ENCODE measurements around the gene RSRC1. TPM values are rescaled to one million over a fixed set of nuclear protein-coding genes. Genes with fewer than 3 reads are reported as not detected.
A peak's percentile ranks its signal among the peaks of the same experiment; 100 is the strongest.
"Not testable (repeated sequence)": the region's sequence is repeated elsewhere in the genome, so short reads cannot be mapped to it uniquely, and the experiment has no call there.

The RSRC1 gene
- total and polyA plus RNA-seq, 10 donors: 7.2 to 56.5 (median 33.1) TPM

- no peaks in the 10 kb centered on the region for H3K4me1 ChIP-seq
- H3K36me3 ChIP-seq: peaks cover 0 to 7% (median 0%) of the 10 kb centered on the region in 6 donors
- intact Hi-C loops (cut with DNase I; ENCODE audit: low total_unique reads): no loop called here
- no peak overlapping the region for H3K4me3 ChIP-seq
- TF ChIP-seq POLR2AphosphoS5 (IDR thresholded peaks at IDR 0.05) (no peak), CTCF (IDR thresholded peaks at IDR 0.05 in 8 of 11, conservative IDR thresholded peaks at IDR 0.05 in 3 of 11) (no peak), POLR2A (IDR thresholded peaks at IDR 0.05) (no peak)
- DNase-seq: no peak
- H3K27me3 ChIP-seq (replicated peaks in 1 of 7): no peaks in the 10 kb centered on the region
- no peaks in the 10 kb centered on the region for H3K9me3 ChIP-seq
- no peak overlapping the region for H3K27ac ChIP-seq
These were observed 202.8 kb downstream of the RSRC1 start for GRCh38 chr3:158312560-158313141.

- H3K4me3 ChIP-seq: no peak overlapping the region
- H3K36me3 ChIP-seq: peaks cover 0 to 7% (median 0%) of the 10 kb centered on the region in 6 donors
- intact Hi-C loops (cut with DNase I; ENCODE audit: low total_unique reads): no loop called here
- TF ChIP-seq CTCF (IDR thresholded peaks at IDR 0.05 in 8 of 11, conservative IDR thresholded peaks at IDR 0.05 in 3 of 11) (peak in 3 of 11 experiments; percentile 21 to 37 (median 22)), POLR2AphosphoS5 (IDR thresholded peaks at IDR 0.05) (no peak)
- whole genome bisulfite sequencing, 5 donors: 45 to 63% (median 47%) methylated on average over 3 of the region's 3 CpGs
- DNase-seq: no peak
- H3K4me1 ChIP-seq: no peaks in the 10 kb centered on the region
- no peaks in the 10 kb centered on the region for H3K27me3 ChIP-seq (replicated peaks in 1 of 7)
- no peaks in the 10 kb centered on the region for H3K9me3 ChIP-seq
- H3K27ac ChIP-seq: no peak overlapping the region
These were observed 203.5 kb downstream of the RSRC1 start for GRCh38 chr3:158313338-158313927.

GRCh38 chr3:158314426-158315357 lies 204.8 kb downstream of the RSRC1 start:
- Histone ChIP-seq H3K4me1 (no peaks in the 10 kb centered on the region), H3K27me3 (replicated peaks in 1 of 7) (no peaks in the 10 kb centered on the region), H3K4me3 (no peak overlapping the region), H3K9me3 (no peaks in the 10 kb centered on the region), H3K27ac (no peak overlapping the region), H3K36me3 (peaks cover 0 to 7% (median 0%) of the 10 kb centered on the region in 6 donors)
- TF ChIP-seq CTCF (IDR thresholded peaks at IDR 0.05 in 8 of 11, conservative IDR thresholded peaks at IDR 0.05 in 3 of 11): no peak
- TF ChIP-seq POLR2A (IDR thresholded peaks at IDR 0.05): no peak
- intact Hi-C loops (cut with DNase I; ENCODE audit: low total_unique reads): no loop called here
- WGBS, 5 donors: 80 to 91% (median 90%) methylated on average over 6 of the region's 6 CpGs
- DNase-seq: no peak

DNA sequence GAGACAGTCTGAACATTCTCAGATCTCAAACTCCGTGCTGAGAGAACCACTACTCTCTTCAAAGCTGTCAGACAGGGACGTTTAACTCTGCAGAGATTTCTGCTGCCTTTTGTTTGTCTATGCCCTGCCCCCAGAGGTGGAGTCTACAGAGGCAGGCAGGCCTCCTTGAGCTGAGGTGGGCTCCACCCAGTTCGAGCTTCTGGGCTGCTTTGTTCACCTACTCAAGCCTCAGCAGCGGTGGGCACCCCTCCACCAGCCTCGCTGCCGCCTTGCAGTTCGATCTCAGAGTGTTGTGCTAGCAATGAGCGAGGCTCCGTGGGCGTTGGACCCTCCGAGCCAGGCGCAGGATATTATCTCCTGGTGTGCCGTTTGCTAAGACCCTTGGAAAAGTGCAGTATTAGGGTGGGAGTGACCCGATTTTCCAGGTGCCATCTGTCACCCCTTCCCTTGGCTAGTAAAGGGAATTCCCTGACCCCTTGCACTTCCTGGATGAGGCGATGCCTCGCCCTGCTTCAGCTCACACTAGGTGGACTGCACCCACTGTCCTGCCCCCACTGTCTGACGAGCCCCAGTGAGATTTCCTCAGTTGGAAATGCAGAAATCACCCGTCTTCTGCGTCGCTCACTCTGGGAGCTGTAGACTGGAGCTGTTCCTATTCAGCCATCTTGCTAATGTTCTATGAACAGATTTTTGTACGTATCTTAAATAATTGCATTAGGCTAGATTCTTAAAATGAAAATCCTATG lies 220.0 kb downstream of the RSRC1 start:
- H3K9me3 ChIP-seq; H3K27me3 ChIP-seq (replicated peaks in 1 of 7); H3K4me1 ChIP-seq; DNase-seq; H3K36me3 ChIP-seq; intact Hi-C loops (cut with DNase I; ENCODE audit: low total_unique reads); H3K4me3 ChIP-seq; H3K27ac ChIP-seq: not testable (repeated sequence)
- WGBS, 5 donors: 66 to 75% (median 67%) methylated on average over 14 to 21 of the region's 21 CpGs

Measured in spleen (tissue), 11 donors.